ENCODE measurements around the gene CDH1.
"Not testable (repeated sequence)": the region's sequence is repeated elsewhere in the genome, so short reads cannot be mapped to it uniquely, and the experiment has no call there.

Gene CDH1

GRCh38 chr16:68737046-68737729 is at the start of gene CDH1:
CDH1 (plus strand) TSS chr16:68737292; CDS start chr16:68737416, 124 bp downstream.
- Mint-ChIP-seq H3K4me1 (peaks cover 20% of the 10 kb centered on the region), H3K36me3 (no peaks in the 10 kb centered on the region), H3K27ac (no peak within 1 kb of the TSS), H3K27me3 (peaks cover 16% of the 10 kb centered on the region), H3K4me3 (peak within 1 kb of the TSS; percentile 52), H3K9me3 (no peaks in the 10 kb centered on the region)
- ATAC-seq (ENCODE audit: low read depth) (peak; percentile 72), DNase-seq (ENCODE audit: low spot score in 2 of 2) (no peak)

- ATAC-seq (ENCODE audit: low read depth) (no peak), DNase-seq (ENCODE audit: low spot score in 2 of 2) (no peak)
- Mint-ChIP-seq H3K36me3 (no peaks in the 10 kb centered on the region), H3K27ac (no peak overlapping the region), H3K9me3 (no peaks in the 10 kb centered on the region), H3K4me1 (no peaks in the 10 kb centered on the region), H3K27me3 (peaks cover 2% of the 10 kb centered on the region), H3K4me3 (no peak overlapping the region)
Observed at GRCh38 chr16:68689921-68690320, 47.2 kb upstream of the CDH1 start.

GRCh38 chr16:68695575-68695974 is 41.5 kb upstream of the CDH1 start:
- H3K27me3 Mint-ChIP-seq, result peaks cover 3% of the 10 kb centered on the region
- H3K36me3 Mint-ChIP-seq, result no peaks in the 10 kb centered on the region
- no peaks in the 10 kb centered on the region for H3K4me1 Mint-ChIP-seq
- ATAC-seq (ENCODE audit: low read depth) (no peak), DNase-seq (ENCODE audit: low spot score in 2 of 2) (no peak)
- no peak overlapping the region for H3K27ac Mint-ChIP-seq
- H3K4me3 Mint-ChIP-seq, result no peak overlapping the region
- H3K9me3 Mint-ChIP-seq, result no peaks in the 10 kb centered on the region

- Mint-ChIP-seq H3K36me3 (no peaks in the 10 kb centered on the region), H3K4me3 (no peak overlapping the region), H3K27me3 (peaks cover 3% of the 10 kb centered on the region), H3K9me3 (no peaks in the 10 kb centered on the region), H3K27ac (no peak overlapping the region), H3K4me1 (no peaks in the 10 kb centered on the region)
- DNase-seq (ENCODE audit: low spot score in 2 of 2), result no peak
- no peak for ATAC-seq (ENCODE audit: low read depth)
Observed at GRCh38 chr16:68696514-68696913, 40.6 kb upstream of the CDH1 start.

- no peak overlapping the region for H3K27ac Mint-ChIP-seq
- no peak overlapping the region for H3K4me3 Mint-ChIP-seq
- no peaks in the 10 kb centered on the region for H3K36me3 Mint-ChIP-seq
- ATAC-seq (ENCODE audit: low read depth) (no peak), DNase-seq (ENCODE audit: low spot score in 2 of 2) (no peak)
- H3K4me1 Mint-ChIP-seq, result no peaks in the 10 kb centered on the region
- H3K9me3 Mint-ChIP-seq, result no peaks in the 10 kb centered on the region
- H3K27me3 Mint-ChIP-seq, result peaks cover 2% of the 10 kb centered on the region
Observed at GRCh38 chr16:68698091-68698490, 39.0 kb upstream of the CDH1 start.

- ATAC-seq (ENCODE audit: low read depth), result no peak
- Mint-ChIP-seq H3K4me1 (peaks cover 3% of the 10 kb centered on the region), H3K9me3 (no peaks in the 10 kb centered on the region), H3K27me3 (peaks cover 4% of the 10 kb centered on the region), H3K4me3 (no peak overlapping the region), H3K27ac (no peak overlapping the region), H3K36me3 (no peaks in the 10 kb centered on the region)
- no peak for DNase-seq (ENCODE audit: low spot score in 2 of 2)
Observed at GRCh38 chr16:68700120-68700519, 37.0 kb upstream of the CDH1 start.

- ATAC-seq (ENCODE audit: low read depth), result no peak
Observed at GRCh38 chr16:68700831-68701230, 36.3 kb upstream of the CDH1 start.

GRCh38 chr16:68704232-68704867 is 32.7 kb upstream of the CDH1 start:
- H3K4me1 Mint-ChIP-seq, result peaks cover 3% of the 10 kb centered on the region
- no peak overlapping the region for H3K27ac Mint-ChIP-seq
- peak; percentile 43 to 57 for DNase-seq (ENCODE audit: low spot score in 2 of 2)
- no peaks in the 10 kb centered on the region for H3K36me3 Mint-ChIP-seq
- H3K9me3 Mint-ChIP-seq, result no peaks in the 10 kb centered on the region
- H3K4me3 Mint-ChIP-seq, result no peak overlapping the region
- peaks cover 8% of the 10 kb centered on the region for H3K27me3 Mint-ChIP-seq
- ATAC-seq (ENCODE audit: low read depth), result peak; percentile 52

More at GRCh38 chr16:68700831-68701230, 36.3 kb upstream of the CDH1 start:
- Mint-ChIP-seq H3K27ac (no peak overlapping the region), H3K9me3 (no peaks in the 10 kb centered on the region), H3K4me3 (no peak overlapping the region), H3K36me3 (no peaks in the 10 kb centered on the region), H3K27me3 (peaks cover 4% of the 10 kb centered on the region), H3K4me1 (peaks cover 3% of the 10 kb centered on the region)
- no peak for DNase-seq (ENCODE audit: low spot score in 2 of 2)

GRCh38 chr16:68707340-68708152 is 29.5 kb upstream of the CDH1 start:
- no peak for ATAC-seq (ENCODE audit: low read depth)
- no peak for DNase-seq (ENCODE audit: low spot score in 2 of 2)
- H3K4me1 Mint-ChIP-seq, result peaks cover 15% of the 10 kb centered on the region
- H3K27me3 Mint-ChIP-seq, result peaks cover 11% of the 10 kb centered on the region
- no peak overlapping the region for H3K4me3 Mint-ChIP-seq
- no peaks in the 10 kb centered on the region for H3K36me3 Mint-ChIP-seq
- no peak overlapping the region for H3K27ac Mint-ChIP-seq
- no peaks in the 10 kb centered on the region for H3K9me3 Mint-ChIP-seq

- H3K27ac Mint-ChIP-seq, result no peak overlapping the region
- ATAC-seq (ENCODE audit: low read depth), result no peak
- H3K36me3 Mint-ChIP-seq, result no peaks in the 10 kb centered on the region
- H3K27me3 Mint-ChIP-seq, result peaks cover 9% of the 10 kb centered on the region
- peaks cover 12% of the 10 kb centered on the region for H3K4me1 Mint-ChIP-seq
- no peak overlapping the region for H3K4me3 Mint-ChIP-seq
- H3K9me3 Mint-ChIP-seq, result no peaks in the 10 kb centered on the region
- DNase-seq (ENCODE audit: low spot score in 2 of 2), result no peak
Observed at GRCh38 chr16:68710211-68710610, 26.9 kb upstream of the CDH1 start.

GRCh38 chr16:68711421-68712139 is 25.5 kb upstream of the CDH1 start:
- no peak overlapping the region for H3K27ac Mint-ChIP-seq
- peak overlapping the region; percentile 56 for H3K4me3 Mint-ChIP-seq

GRCh38 chr16:68713361-68713760 is 23.7 kb upstream of the CDH1 start:
- peaks cover 12% of the 10 kb centered on the region for H3K4me1 Mint-ChIP-seq
- no peaks in the 10 kb centered on the region for H3K9me3 Mint-ChIP-seq
- H3K36me3 Mint-ChIP-seq, result no peaks in the 10 kb centered on the region
- DNase-seq (ENCODE audit: low spot score in 2 of 2) (no peak), ATAC-seq (ENCODE audit: low read depth) (no peak)
- H3K27ac Mint-ChIP-seq, result no peak overlapping the region
- H3K27me3 Mint-ChIP-seq, result peaks cover 4% of the 10 kb centered on the region
- no peak overlapping the region for H3K4me3 Mint-ChIP-seq

More at GRCh38 chr16:68711421-68712139, 25.5 kb upstream of the CDH1 start:
- ATAC-seq (ENCODE audit: low read depth) (peak; percentile 63), DNase-seq (ENCODE audit: low spot score in 2 of 2) (no peak)
- Mint-ChIP-seq H3K9me3 (no peaks in the 10 kb centered on the region), H3K4me1 (peaks cover 12% of the 10 kb centered on the region), H3K36me3 (no peaks in the 10 kb centered on the region), H3K27me3 (peaks cover 9% of the 10 kb centered on the region)

GRCh38 chr16:68715471-68715870 is 21.6 kb upstream of the CDH1 start:
- peaks cover 1% of the 10 kb centered on the region for H3K9me3 Mint-ChIP-seq
- ATAC-seq (ENCODE audit: low read depth), result no peak
- DNase-seq (ENCODE audit: low spot score in 2 of 2), result no peak
- no peak overlapping the region for H3K4me3 Mint-ChIP-seq
- no peak overlapping the region for H3K27ac Mint-ChIP-seq
- no peaks in the 10 kb centered on the region for H3K27me3 Mint-ChIP-seq
- H3K36me3 Mint-ChIP-seq, result no peaks in the 10 kb centered on the region
- peaks cover 15% of the 10 kb centered on the region for H3K4me1 Mint-ChIP-seq

GRCh38 chr16:68716516-68716915 is 20.6 kb upstream of the CDH1 start:
- not testable (repeated sequence) for H3K4me3 Mint-ChIP-seq; H3K27ac Mint-ChIP-seq; ATAC-seq (ENCODE audit: low read depth); H3K27me3 Mint-ChIP-seq; DNase-seq (ENCODE audit: low spot score in 2 of 2); H3K4me1 Mint-ChIP-seq; H3K36me3 Mint-ChIP-seq; H3K9me3 Mint-ChIP-seq
